22Rv1 (cell line): ENCODE data around the gene OLFML2A.
A peak's percentile ranks its signal among the peaks of the same experiment; 100 is the strongest.
"Not testable (repeated sequence)": the region's sequence is repeated elsewhere in the genome, so short reads cannot be mapped to it uniquely, and the experiment has no call there.

Source experiments
- H3K27ac ChIP-seq: fragments of 450-650 bp; 2 replicates; pipeline ENCODE4 v1.5.1; 2017
- CTCF ChIP-seq: fragments of 450-650 bp; IDR thresholded peaks from 2 replicates; pipeline ENCODE4 v1.5.1; 2017; ENCODE audit warnings: mild to moderate bottlenecking
- ZFX ChIP-seq: fragments of 450-650 bp; IDR thresholded peaks from 2 replicates; pipeline ENCODE4 v1.6.1; 2017; ENCODE audit warnings: antibody characterized with exemption, borderline replicate concordance

OLFML2A gene

GRCh38 chr9:124771021-124771866, 5.7 kb upstream of the OLFML2A start, which contains the start of gene NR6A1:
Gene NR6A1 (minus strand): TSS chr9:124771311.
- TF ChIP-seq CTCF (peak; percentile 22; the same call in 1 of the 2 replicates), ZFX (no peak)
- peak within 1 kb of the TSS; percentile 55 for H3K27ac ChIP-seq

GRCh38 chr9:124771867-124772679, 4.9 kb upstream of the OLFML2A start:
- peak overlapping the region; percentile 55; the same call in 1 of the 2 replicates for H3K27ac ChIP-seq
- TF ChIP-seq CTCF (peak; percentile 98), ZFX (no peak)

GRCh38 chr9:124772877-124773276, 4.1 kb upstream of the OLFML2A start:
- not testable (repeated sequence) for H3K27ac ChIP-seq

- TF ChIP-seq ZFX (no peak), CTCF (no peak)
- H3K27ac ChIP-seq, result no peak overlapping the region
Measured at GRCh38 chr9:124773473-124774128, 3.3 kb upstream of the OLFML2A start.

GRCh38 chr9:124774129-124774978, 2.6 kb upstream of the OLFML2A start:
- TF ChIP-seq ZFX, result no peak
- TF ChIP-seq CTCF, result peak; percentile 89

GRCh38 chr9:124776618-124776953, 347 bp upstream of the OLFML2A start:
- TF ChIP-seq ZFX (no peak), CTCF (no peak)
- no peak overlapping the region for H3K27ac ChIP-seq

More at GRCh38 chr9:124774129-124774978, 2.6 kb upstream of the OLFML2A start:
- H3K27ac ChIP-seq, result no peak overlapping the region
